ENCODE results near the gene CACNG1. TPM values are rescaled to one million over a fixed set of nuclear protein-coding genes. Genes with fewer than 3 reads are reported as not detected.

The CACNG1 gene
- total and polyA plus RNA-seq, 2 of the 4 experiments (the other 2 are of a cell fraction) = not detected

GRCh38 chr17:67041941-67042899, 2.1 kb upstream of the CACNG1 start:
- Histone ChIP-seq H2AK5ac (ENCODE audit: low read depth, low read length) (no peak overlapping the region), H3K9me1 (ENCODE audit: insufficient read depth, low read length) (no peaks in the 10 kb centered on the region), H3K14ac (replicated peaks; ENCODE audit: low read depth, low read length) (no peak overlapping the region), H3K4ac (ENCODE audit: low read depth, low read length) (no peak overlapping the region), H3K27me3 (ENCODE audit: control insufficient read depth, insufficient read depth, low read length) (peaks cover 55% of the 10 kb centered on the region), H3K23ac (ENCODE audit: low read depth, low read length) (no peak overlapping the region), H3K9me3 (ENCODE audit: control insufficient read depth, insufficient read depth, low read length) (peaks cover 1% of the 10 kb centered on the region), H2BK20ac (ENCODE audit: low read depth, low read length) (no peak overlapping the region), H3K36me3 (ENCODE audit: control insufficient read depth, insufficient read depth, low read length) (no peaks in the 10 kb centered on the region), H3K18ac (ENCODE audit: low read depth, low read length) (no peak overlapping the region), H2BK120ac (ENCODE audit: low read depth, low read length) (no peak overlapping the region), H4K8ac (ENCODE audit: low read depth in 2 of 2, low read length in 2 of 2) (no peak overlapping the region), H3K4me2 (ENCODE audit: low read depth, low read length) (no peak overlapping the region), H4K20me1 (ENCODE audit: insufficient read depth, low read length) (no peaks in the 10 kb centered on the region), H2AK9ac (replicated peaks; ENCODE audit: low read depth, low read length, poor library complexity) (peak overlapping the region; percentile 24), H3K9ac (ENCODE audit: low read depth, low read length) (no peak overlapping the region), H2AFZ (replicated peaks; ENCODE audit: low read length, poor library complexity) (no peak overlapping the region), H3K4me1 (ENCODE audit: control insufficient read depth, insufficient read depth, low read length) (no peaks in the 10 kb centered on the region), H2BK5ac (ENCODE audit: low read depth, low read length, poor library complexity, severe bottlenecking) (no peak overlapping the region), H3K27ac (ENCODE audit: insufficient read depth, low read length) (no peak overlapping the region), H2BK15ac (ENCODE audit: low read depth, low read length) (no peak overlapping the region), H3K56ac (ENCODE audit: extremely low read depth, insufficient read depth, low read length) (no peak overlapping the region), H3K4me3 (ENCODE audit: insufficient read depth, low read depth, low read length) (no peak overlapping the region), H4K5ac (ENCODE audit: low read depth, low read length) (no peak overlapping the region), H3K79me1 (ENCODE audit: low read depth in 1 of 2, low read length in 2 of 2) (no peaks in the 10 kb centered on the region), H4K91ac (ENCODE audit: insufficient read depth, low read depth, low read length) (no peak overlapping the region)
- 14% methylated on average over 4 of the region's 11 CpGs; no CpG with 5 or more reads in 1 of the 2 experiments for WGBS, 2 experiments (ENCODE audit: extremely low coverage in 2 of 2, insufficient read length in 1 of 2)
- dilution Hi-C loops (cut with HindIII; ENCODE audit: low sequenced_read_pairs, unreplicated experiment) (no loop called here), in situ Hi-C loops (cut with MboI; ENCODE audit: low sequenced_read_pairs) (no loop called here), intact Hi-C loops (cut with micrococcal nuclease) (no loop called here)
- BruUV-seq (replicated peaks) = no TSS peak
- no peak for ATAC-seq (ENCODE audit: low read depth)
- CTCF ChIA-PET = interaction anchor here (0.6 kb wide), 1 partner anchor 41 kb away, joined by 3 read pairs; no protein-coding TSS in a partner anchor
- POLR2A ChIA-PET (ENCODE audit: unreplicated experiment) = no interaction called here
- TF ChIP-seq, protein P1, sequence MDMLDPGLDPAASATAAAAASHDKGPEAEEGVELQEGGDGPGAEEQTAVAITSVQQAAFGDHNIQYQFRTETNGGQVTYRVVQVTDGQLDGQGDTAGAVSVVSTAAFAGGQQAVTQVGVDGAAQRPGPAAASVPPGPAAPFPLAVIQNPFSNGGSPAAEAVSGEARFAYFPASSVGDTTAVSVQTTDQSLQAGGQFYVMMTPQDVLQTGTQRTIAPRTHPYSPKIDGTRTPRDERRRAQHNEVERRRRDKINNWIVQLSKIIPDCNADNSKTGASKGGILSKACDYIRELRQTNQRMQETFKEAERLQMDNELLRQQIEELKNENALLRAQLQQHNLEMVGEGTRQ (IDR thresholded peaks at IDR 0.05; ENCODE audit: low read depth, low read length) = no peak
- TF ChIP-seq BHLHE40 (IDR thresholded peaks at IDR 0.05; ENCODE audit: low read depth, low read length) (no peak), RFX5 (IDR thresholded peaks at IDR 0.05; ENCODE audit: low read depth, low read length) (no peak), MAZ (IDR thresholded peaks at IDR 0.05; ENCODE audit: borderline replicate concordance, low read depth, low read length) (no peak), FOS (IDR thresholded peaks at IDR 0.05; ENCODE audit: low read depth, low read length) (no peak), RCOR1 (IDR thresholded peaks at IDR 0.05; ENCODE audit: insufficient replicate concordance, low read length) (no peak), CEBPB (IDR thresholded peaks at IDR 0.05; ENCODE audit: low read depth, low read length) (no peak), NFE2L2 (IDR thresholded peaks at IDR 0.05; ENCODE audit: low read depth, low read length) (no peak), SMC3 (IDR thresholded peaks at IDR 0.05; ENCODE audit: low read depth, low read length) (no peak), MAFK (IDR thresholded peaks at IDR 0.05; ENCODE audit: low read depth, low read length) (no peak)
- TF ChIP-seq, protein P2, sequence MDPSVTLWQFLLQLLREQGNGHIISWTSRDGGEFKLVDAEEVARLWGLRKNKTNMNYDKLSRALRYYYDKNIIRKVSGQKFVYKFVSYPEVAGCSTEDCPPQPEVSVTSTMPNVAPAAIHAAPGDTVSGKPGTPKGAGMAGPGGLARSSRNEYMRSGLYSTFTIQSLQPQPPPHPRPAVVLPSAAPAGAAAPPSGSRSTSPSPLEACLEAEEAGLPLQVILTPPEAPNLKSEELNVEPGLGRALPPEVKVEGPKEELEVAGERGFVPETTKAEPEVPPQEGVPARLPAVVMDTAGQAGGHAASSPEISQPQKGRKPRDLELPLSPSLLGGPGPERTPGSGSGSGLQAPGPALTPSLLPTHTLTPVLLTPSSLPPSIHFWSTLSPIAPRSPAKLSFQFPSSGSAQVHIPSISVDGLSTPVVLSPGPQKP (IDR thresholded peaks at IDR 0.05; ENCODE audit: borderline replicate concordance, low read depth, low read length) = no peak
- TF ChIP-seq, protein P3, sequence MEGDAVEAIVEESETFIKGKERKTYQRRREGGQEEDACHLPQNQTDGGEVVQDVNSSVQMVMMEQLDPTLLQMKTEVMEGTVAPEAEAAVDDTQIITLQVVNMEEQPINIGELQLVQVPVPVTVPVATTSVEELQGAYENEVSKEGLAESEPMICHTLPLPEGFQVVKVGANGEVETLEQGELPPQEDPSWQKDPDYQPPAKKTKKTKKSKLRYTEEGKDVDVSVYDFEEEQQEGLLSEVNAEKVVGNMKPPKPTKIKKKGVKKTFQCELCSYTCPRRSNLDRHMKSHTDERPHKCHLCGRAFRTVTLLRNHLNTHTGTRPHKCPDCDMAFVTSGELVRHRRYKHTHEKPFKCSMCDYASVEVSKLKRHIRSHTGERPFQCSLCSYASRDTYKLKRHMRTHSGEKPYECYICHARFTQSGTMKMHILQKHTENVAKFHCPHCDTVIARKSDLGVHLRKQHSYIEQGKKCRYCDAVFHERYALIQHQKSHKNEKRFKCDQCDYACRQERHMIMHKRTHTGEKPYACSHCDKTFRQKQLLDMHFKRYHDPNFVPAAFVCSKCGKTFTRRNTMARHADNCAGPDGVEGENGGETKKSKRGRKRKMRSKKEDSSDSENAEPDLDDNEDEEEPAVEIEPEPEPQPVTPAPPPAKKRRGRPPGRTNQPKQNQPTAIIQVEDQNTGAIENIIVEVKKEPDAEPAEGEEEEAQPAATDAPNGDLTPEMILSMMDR (conservative IDR thresholded peaks at IDR 0.05; ENCODE audit: low read depth, low read length) = no peak
- no peak for DNase-seq

Measured in IMR-90 (cell line).